ENCODE results near the gene ZMIZ1. TPM values are rescaled to one million over a fixed set of nuclear protein-coding genes. Genes with fewer than 3 reads are reported as not detected.

Gene ZMIZ1
- total and polyA plus RNA-seq, 8 donors, result 63.1 to 87.2 (median 76.8) TPM

DNA sequence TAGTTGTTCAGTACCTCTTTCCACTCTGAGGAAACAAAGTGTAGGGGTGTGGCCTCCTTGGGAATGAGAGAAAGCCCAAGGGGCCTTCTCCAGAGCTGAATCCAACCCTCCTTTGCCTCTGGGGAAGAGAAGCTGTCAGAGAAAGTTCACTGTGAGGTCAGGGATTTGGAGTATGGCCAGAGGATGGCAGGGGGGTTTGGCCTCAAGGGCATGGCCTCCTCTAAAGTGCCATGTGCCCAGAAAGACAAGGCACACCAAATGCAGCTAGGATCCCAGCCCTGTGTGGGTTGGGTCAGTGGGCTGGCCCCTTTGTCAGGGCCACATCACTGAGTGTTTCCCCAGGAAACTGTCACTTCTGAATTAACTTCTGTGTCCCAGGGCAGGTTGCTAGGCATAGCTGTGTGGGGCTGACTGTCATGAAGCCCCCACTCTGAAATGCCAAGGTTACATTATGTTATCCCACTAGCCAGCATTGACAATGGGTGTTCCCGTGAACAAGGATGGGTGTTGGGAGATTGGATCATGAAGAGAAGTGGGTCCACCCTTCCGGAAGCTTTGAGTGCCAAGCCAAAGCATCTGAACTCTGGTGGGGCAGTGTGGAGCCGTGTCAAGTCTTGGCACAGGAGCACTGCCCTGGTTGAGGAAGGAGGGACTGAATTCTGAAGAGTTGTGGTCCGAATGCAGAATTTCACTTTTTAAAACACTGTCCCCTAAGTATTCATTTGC lies 123.3 kb downstream of the ZMIZ1 start:
- intact Hi-C loops (cut with DNase I), result loop anchor here (5.0 to 10.0 kb wide), 3 partner anchors 115 to 1147 kb away; no protein-coding TSS in a partner anchor
- Histone ChIP-seq H3K27me3 (no peaks in the 10 kb centered on the region), H3K27ac (peak overlapping the region; percentile 1 to 51), H3K4me3 (no peak overlapping the region), H3K9me3 (no peaks in the 10 kb centered on the region), H3K36me3 (peaks cover 0 to 6% of the 10 kb centered on the region in 2 donors), H3K4me1 (peaks cover 27 to 68% of the 10 kb centered on the region in 2 donors)
- no peak for ATAC-seq
- DNase-seq, result no peak
- TF ChIP-seq, protein P1, sequence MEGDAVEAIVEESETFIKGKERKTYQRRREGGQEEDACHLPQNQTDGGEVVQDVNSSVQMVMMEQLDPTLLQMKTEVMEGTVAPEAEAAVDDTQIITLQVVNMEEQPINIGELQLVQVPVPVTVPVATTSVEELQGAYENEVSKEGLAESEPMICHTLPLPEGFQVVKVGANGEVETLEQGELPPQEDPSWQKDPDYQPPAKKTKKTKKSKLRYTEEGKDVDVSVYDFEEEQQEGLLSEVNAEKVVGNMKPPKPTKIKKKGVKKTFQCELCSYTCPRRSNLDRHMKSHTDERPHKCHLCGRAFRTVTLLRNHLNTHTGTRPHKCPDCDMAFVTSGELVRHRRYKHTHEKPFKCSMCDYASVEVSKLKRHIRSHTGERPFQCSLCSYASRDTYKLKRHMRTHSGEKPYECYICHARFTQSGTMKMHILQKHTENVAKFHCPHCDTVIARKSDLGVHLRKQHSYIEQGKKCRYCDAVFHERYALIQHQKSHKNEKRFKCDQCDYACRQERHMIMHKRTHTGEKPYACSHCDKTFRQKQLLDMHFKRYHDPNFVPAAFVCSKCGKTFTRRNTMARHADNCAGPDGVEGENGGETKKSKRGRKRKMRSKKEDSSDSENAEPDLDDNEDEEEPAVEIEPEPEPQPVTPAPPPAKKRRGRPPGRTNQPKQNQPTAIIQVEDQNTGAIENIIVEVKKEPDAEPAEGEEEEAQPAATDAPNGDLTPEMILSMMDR (IDR thresholded peaks at IDR 0.05), result no peak

DNA sequence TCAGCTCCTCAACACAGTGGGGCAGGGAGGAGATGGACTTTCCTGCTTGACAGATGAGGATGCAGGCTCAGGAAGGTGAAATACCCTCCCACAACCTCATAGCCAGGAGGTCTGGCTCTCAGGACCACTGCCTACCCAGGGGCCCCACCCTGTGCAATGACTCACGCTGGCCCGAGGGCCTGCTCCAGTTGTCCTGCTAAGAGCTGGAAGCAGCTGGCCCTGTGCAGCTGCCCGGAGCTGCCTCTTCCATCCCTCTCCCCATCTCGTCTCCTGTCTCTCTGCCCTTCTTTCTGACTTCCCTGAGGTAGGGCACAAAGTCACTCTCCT lies 123.9 kb downstream of the ZMIZ1 start:
- peaks cover 24 to 63% of the 10 kb centered on the region in 2 donors for H3K4me1 ChIP-seq
- H3K36me3 ChIP-seq, result peaks cover 0 to 1% of the 10 kb centered on the region in 2 donors
- intact Hi-C loops (cut with DNase I), result loop anchor here (5.0 to 10.0 kb wide), 3 partner anchors 115 to 1148 kb away; no protein-coding TSS in a partner anchor
- no peak overlapping the region for H3K4me3 ChIP-seq
- H3K27ac ChIP-seq, result peak overlapping the region; percentile 1 to 51
- H3K27me3 ChIP-seq, result no peaks in the 10 kb centered on the region
- no peaks in the 10 kb centered on the region for H3K9me3 ChIP-seq
- TF ChIP-seq, protein P1 (IDR thresholded peaks at IDR 0.05), result no peak
- DNase-seq (peak in 1 of 4 donors; percentile 80), ATAC-seq (no peak)

DNA sequence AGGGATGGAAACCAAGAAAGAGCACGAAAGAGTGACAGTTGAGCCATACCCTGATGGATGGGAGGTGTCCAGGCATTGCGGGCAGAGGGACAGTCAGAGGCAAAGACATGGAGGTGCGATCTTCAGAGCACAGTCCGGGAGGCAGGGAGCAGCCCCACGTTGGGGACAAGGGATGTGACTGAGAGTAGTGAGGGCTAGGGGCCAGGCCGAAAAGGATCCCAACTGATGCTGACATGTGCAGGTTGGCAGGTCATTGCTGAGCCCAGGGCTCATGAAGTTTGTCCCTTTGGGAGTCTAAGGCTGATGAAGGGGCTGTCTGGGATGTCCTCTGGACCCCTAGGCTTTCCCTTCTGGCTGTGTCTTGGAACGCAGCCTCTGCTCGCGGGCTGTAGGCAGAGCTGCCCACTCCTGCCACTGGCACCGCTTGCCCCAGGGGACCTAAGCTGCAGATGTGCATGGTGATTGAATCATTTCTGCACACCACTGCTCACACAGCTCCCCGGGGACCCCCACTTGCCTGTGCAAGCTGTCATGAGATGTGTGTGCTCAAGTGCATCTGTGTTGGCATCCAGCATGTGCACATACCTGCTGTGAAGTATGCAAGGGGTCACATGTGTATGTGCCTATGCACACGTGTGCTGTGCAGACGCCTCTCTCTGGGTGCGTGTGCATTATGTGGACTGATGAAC lies 125.1 kb downstream of the ZMIZ1 start:
- H3K4me1 ChIP-seq, result peaks cover 15 to 51% of the 10 kb centered on the region in 2 donors

DNA sequence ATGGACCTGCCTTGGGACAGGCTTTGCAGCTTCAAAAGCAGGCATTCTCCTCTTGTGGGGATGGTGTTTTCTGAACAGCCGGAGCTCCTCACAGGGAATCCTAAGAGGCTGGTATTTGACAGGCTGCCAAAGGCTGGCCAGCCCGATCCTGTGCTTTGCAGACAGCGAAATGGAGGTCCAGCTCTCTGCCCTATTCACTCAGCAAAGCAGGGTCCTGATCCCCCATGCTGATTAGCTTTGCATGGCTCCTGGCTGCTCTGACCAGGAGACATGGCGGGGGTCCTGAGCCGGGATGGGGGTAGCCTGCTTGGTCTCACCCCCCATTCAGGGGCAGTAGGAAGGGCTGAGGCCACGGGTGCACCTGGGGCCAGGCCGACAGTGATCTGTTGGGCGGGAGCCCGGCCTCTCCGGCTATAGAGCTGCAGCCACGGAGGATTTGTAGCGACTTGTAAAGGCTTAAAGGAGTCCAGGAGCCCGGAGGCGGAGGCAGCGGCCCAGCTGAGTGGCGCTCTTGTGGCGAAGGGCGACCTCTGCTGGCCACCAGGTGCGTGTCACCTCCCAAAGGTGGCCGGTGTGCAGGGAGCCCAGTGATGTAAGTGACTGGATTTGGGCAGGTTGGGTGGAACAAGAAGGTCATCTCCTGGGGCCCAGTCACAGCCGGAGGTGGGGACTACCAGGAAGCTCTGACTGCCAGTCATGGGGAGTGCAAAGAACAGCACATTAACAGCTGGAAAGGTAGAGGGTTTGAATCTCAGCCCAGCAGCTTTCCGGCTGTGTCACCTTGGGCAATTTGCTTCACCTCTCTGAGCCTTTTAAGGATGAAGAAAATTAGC lies 126.5 kb downstream of the ZMIZ1 start:
- TF ChIP-seq, protein P1 (IDR thresholded peaks at IDR 0.05), result peak; percentile 96 to 97
- intact Hi-C loops (cut with DNase I), result loop anchor here in 1 of 2 donors (10.0 kb wide), 2 partner anchors 891 to 1151 kb away; no protein-coding TSS in a partner anchor
- no peaks in the 10 kb centered on the region for H3K27me3 ChIP-seq
- peak; percentile 95 for ATAC-seq
- H3K4me1 ChIP-seq, result peaks cover 12 to 36% of the 10 kb centered on the region in 2 donors
- no peaks in the 10 kb centered on the region for H3K9me3 ChIP-seq
- H3K4me3 ChIP-seq, result no peak overlapping the region
- no peaks in the 10 kb centered on the region for H3K36me3 ChIP-seq
- peak; percentile 73 to 95 (median 86) for DNase-seq
- peak overlapping the region; percentile 4 to 47 for H3K27ac ChIP-seq

More for the DNA sequence above, 125.1 kb downstream of the ZMIZ1 start:
- no peak overlapping the region for H3K4me3 ChIP-seq
- H3K27me3 ChIP-seq, result no peaks in the 10 kb centered on the region
- intact Hi-C loops (cut with DNase I), result loop anchor here (5.0 to 10.0 kb wide), 3 partner anchors 117 to 1149 kb away; no protein-coding TSS in a partner anchor
- H3K9me3 ChIP-seq, result no peaks in the 10 kb centered on the region
- no peaks in the 10 kb centered on the region for H3K36me3 ChIP-seq
- H3K27ac ChIP-seq, result no peak overlapping the region
- ATAC-seq (no peak), DNase-seq (peak in 1 of 4 donors; percentile 61)
- TF ChIP-seq, protein P1 (IDR thresholded peaks at IDR 0.05), result no peak

Data from left lung (tissue), 10 donors.